Epithelial cell of proximal tubule (primary cell): ENCODE measurements around the gene RAD9A. TPM values are rescaled to one million over a fixed set of nuclear protein-coding genes. Genes with fewer than 3 reads are reported as not detected.

Experiments
- DNase-seq: peaks from one replicate; pipeline ENCODE4 v3.0.0-alpha.2; 2011; ENCODE audit warnings: low read depth
- H3K4me3 ChIP-seq: 2 replicates; pipeline ENCODE4 v1.5.1; 2011; ENCODE audit warnings: low read depth, mild to moderate bottlenecking, low read length
- total RNA-seq: library from RNA; depleted of rRNA; stranded (reverse); fragments of >200 nt; gene quantifications from 2 replicates; pipeline ENCODE4 v1.2.3, GENCODE V29; 2015
- TF ChIP-seq, protein P1 (sequence below): conservative IDR thresholded peaks from 2 replicates; pipeline ENCODE4 v1.5.1; 2012; ENCODE audit warnings: low read depth, mild to moderate bottlenecking, low read length

RAD9A gene
- total RNA-seq, 1 donor from 2014 or later = 20.9 TPM

- peak; percentile 83 for DNase-seq
- TF ChIP-seq, protein P1, sequence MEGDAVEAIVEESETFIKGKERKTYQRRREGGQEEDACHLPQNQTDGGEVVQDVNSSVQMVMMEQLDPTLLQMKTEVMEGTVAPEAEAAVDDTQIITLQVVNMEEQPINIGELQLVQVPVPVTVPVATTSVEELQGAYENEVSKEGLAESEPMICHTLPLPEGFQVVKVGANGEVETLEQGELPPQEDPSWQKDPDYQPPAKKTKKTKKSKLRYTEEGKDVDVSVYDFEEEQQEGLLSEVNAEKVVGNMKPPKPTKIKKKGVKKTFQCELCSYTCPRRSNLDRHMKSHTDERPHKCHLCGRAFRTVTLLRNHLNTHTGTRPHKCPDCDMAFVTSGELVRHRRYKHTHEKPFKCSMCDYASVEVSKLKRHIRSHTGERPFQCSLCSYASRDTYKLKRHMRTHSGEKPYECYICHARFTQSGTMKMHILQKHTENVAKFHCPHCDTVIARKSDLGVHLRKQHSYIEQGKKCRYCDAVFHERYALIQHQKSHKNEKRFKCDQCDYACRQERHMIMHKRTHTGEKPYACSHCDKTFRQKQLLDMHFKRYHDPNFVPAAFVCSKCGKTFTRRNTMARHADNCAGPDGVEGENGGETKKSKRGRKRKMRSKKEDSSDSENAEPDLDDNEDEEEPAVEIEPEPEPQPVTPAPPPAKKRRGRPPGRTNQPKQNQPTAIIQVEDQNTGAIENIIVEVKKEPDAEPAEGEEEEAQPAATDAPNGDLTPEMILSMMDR = no peak
- no peak overlapping the region for H3K4me3 ChIP-seq
Observed at GRCh38 chr11:67384851-67385366, 6.9 kb upstream of the RAD9A start.

- no peak for DNase-seq
- TF ChIP-seq, protein P1 = no peak
- no peak overlapping the region for H3K4me3 ChIP-seq
Observed at GRCh38 chr11:67387069-67387468, 4.7 kb upstream of the RAD9A start.

GRCh38 chr11:67387518-67387917 lies 4.3 kb upstream of the RAD9A start:
- DNase-seq = no peak
- TF ChIP-seq, protein P1 = no peak
- no peak overlapping the region for H3K4me3 ChIP-seq

- TF ChIP-seq, protein P1 = peak; percentile 62
- H3K4me3 ChIP-seq = no peak overlapping the region
- DNase-seq = no peak
Observed at GRCh38 chr11:67389477-67389876, 2.3 kb upstream of the RAD9A start.

GRCh38 chr11:67390947-67391303 lies 861 bp upstream of the RAD9A start:
- TF ChIP-seq, protein P1 = no peak
- peak overlapping the region; percentile 83 for H3K4me3 ChIP-seq
- DNase-seq = no peak

DNA sequence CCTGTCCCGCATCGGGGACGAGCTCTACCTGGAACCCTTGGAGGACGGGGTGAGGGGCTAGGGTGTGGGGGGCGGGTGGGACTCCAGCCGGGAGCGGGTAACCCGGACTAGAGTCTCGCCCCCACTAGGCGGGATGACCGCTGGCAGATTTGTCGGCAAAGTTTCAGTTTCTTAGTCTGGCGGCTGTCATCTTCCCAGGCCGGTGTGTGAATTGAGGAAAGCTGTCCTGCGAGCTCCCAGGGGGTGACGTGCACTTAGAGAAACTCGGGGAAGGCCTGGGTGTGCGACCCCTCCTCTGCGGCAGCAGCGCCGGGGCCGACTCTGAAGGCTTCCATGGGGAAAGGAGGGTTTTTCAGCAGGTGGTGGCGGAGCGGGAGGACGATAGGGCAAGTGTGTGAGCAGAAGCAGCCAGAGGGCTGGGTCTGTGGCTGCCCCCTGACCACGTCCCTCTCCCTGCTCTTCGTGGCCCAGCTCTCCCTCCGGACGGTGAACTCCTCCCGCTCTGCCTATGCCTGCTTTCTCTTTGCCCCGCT lies 463 bp downstream of the RAD9A start:
- peak overlapping the region; percentile 83 for H3K4me3 ChIP-seq
- TF ChIP-seq, protein P1 = no peak
- DNase-seq = no peak

DNA sequence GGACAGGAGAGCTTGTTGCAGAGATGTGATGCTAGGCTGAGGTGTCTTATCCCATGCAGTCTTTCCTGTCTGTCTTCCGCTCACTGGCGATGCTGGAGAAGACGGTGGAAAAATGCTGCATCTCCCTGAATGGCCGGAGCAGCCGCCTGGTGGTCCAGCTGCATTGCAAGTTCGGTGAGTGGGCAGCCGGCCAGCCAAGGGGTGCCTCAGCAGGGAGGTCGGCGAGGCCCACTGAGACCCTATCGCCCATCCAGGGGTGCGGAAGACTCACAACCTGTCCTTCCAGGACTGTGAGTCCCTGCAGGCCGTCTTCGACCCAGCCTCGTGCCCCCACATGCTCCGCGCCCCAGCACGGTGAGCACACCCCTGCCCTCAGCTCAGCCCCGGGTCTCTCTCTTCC lies 1.7 kb downstream of the RAD9A start:
- TF ChIP-seq, protein P1 = no peak
- H3K4me3 ChIP-seq = no peak overlapping the region
- no peak for DNase-seq
